ENCODE results near the gene BRD3. TPM values are rescaled to one million over a fixed set of nuclear protein-coding genes. Genes with fewer than 3 reads are reported as not detected.

BRD3 gene
- total RNA-seq, 4 donors from 2014 or later, result 13.7 to 39.9 (median 18.7) TPM

DNA sequence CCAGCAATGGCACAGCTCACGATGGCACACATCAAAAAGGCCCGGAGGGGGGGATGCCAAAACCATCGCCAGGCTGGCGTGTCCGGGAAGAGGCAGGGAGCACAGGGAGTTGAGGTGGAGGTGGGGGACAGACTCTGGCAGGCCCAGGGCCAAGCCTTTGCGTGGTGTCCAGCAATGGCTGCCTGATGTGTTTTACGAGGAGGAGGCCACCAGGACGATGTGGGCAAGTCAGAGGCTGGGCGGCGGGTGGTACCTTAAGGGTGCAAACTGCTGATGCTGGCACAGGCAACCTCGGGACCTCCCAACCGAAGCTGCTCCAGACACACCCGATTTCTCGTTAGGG is 80.4 kb downstream of the BRD3 start:
- TF ChIP-seq, protein P1, sequence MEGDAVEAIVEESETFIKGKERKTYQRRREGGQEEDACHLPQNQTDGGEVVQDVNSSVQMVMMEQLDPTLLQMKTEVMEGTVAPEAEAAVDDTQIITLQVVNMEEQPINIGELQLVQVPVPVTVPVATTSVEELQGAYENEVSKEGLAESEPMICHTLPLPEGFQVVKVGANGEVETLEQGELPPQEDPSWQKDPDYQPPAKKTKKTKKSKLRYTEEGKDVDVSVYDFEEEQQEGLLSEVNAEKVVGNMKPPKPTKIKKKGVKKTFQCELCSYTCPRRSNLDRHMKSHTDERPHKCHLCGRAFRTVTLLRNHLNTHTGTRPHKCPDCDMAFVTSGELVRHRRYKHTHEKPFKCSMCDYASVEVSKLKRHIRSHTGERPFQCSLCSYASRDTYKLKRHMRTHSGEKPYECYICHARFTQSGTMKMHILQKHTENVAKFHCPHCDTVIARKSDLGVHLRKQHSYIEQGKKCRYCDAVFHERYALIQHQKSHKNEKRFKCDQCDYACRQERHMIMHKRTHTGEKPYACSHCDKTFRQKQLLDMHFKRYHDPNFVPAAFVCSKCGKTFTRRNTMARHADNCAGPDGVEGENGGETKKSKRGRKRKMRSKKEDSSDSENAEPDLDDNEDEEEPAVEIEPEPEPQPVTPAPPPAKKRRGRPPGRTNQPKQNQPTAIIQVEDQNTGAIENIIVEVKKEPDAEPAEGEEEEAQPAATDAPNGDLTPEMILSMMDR (IDR thresholded peaks at IDR 0.05), result no peak
- ATAC-seq (ENCODE audit: low FRiP score), result no peak
- no peak for DNase-seq (ENCODE audit: low spot score)

GRCh38 chr9:133986774-133987445 is 80.9 kb downstream of the BRD3 start:
- TF ChIP-seq, protein P1 (IDR thresholded peaks at IDR 0.05), result no peak

GRCh38 chr9:133986061-133986460 is 81.8 kb downstream of the BRD3 start:
- DNase-seq (ENCODE audit: low spot score) (no peak), ATAC-seq (ENCODE audit: low FRiP score) (no peak)
- TF ChIP-seq, protein P1 (IDR thresholded peaks at IDR 0.05), result no peak

More at GRCh38 chr9:133986774-133987445, 80.9 kb downstream of the BRD3 start:
- no peak for DNase-seq (ENCODE audit: low spot score)
- ATAC-seq (ENCODE audit: low FRiP score), result no peak

- peak; percentile 9 for ATAC-seq (ENCODE audit: low FRiP score)
- no peak for DNase-seq (ENCODE audit: low spot score)
- TF ChIP-seq, protein P1 (IDR thresholded peaks at IDR 0.05), result no peak
These were observed 84.7 kb downstream of the BRD3 start for GRCh38 chr9:133982971-133983720.

- TF ChIP-seq, protein P1 (IDR thresholded peaks at IDR 0.05), result no peak
- DNase-seq (ENCODE audit: low spot score) (no peak), ATAC-seq (ENCODE audit: low FRiP score) (no peak)
These were observed 85.7 kb downstream of the BRD3 start for GRCh38 chr9:133981958-133982681.

DNA sequence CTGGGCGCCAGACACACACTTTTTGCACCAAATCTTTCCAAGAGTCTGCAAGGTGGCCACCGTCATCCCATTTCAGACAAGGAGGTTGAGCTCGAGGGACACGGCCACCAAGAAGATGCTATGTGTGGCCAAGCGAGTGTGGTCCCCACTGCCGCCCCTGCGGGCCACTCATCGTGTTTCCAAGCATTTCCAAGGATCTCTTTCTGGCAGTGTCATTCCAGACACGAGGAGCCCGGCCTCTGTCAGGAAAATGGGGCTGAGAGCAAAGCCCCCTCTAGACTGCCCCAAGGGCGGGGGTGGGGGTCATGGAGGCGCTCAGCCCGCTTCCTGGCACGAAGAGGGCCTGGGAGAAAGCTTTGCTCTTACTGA is 86.3 kb downstream of the BRD3 start:
- DNase-seq (ENCODE audit: low spot score) (no peak), ATAC-seq (ENCODE audit: low FRiP score) (no peak)
- TF ChIP-seq, protein P1 (IDR thresholded peaks at IDR 0.05), result no peak

All from omental fat pad (tissue), 4 donors.